ENCODE measurements around the gene SPATA46. TPM values are rescaled to one million over a fixed set of nuclear protein-coding genes. Genes with fewer than 3 reads are reported as not detected.
"Not testable (repeated sequence)": the region's sequence is repeated elsewhere in the genome, so short reads cannot be mapped to it uniquely, and the experiment has no call there.

Gene SPATA46
- total and polyA plus RNA-seq, 4 donors, result not detected

- TF ChIP-seq CTCF (IDR thresholded peaks at IDR 0.05; ENCODE audit: control extremely low read depth, extremely low read depth), result no peak
- Histone ChIP-seq H3K9me3 (ENCODE audit: control insufficient read depth in 4 of 4, insufficient read depth in 3 of 4, low read length in 3 of 4) (no peaks in the 10 kb centered on the region), H3K9ac (ENCODE audit: insufficient read depth in 1 of 2, low read length in 2 of 2) (no peak overlapping the region), H3K4me3 (no peak overlapping the region), H3K27ac (ENCODE audit: low read depth in 1 of 2, low read length in 1 of 2) (no peak overlapping the region), H3K4me1 (ENCODE audit: control insufficient read depth in 5 of 5, insufficient read depth in 5 of 5, low read length in 5 of 5) (peaks cover 0 to 11% (median 7%) of the 10 kb centered on the region in 5 donors), H3K27me3 (ENCODE audit: control insufficient read depth in 3 of 3, insufficient read depth in 3 of 3, low read length in 2 of 3) (no peaks in the 10 kb centered on the region), H3K36me3 (ENCODE audit: control insufficient read depth in 4 of 4, insufficient read depth in 4 of 4, low read length in 4 of 4) (peaks cover 0 to 3% (median 1%) of the 10 kb centered on the region in 4 donors)
- no peak for ATAC-seq (ENCODE audit: insufficient read depth, low FRiP score)
- no peak for DNase-seq
- 60 to 65% methylated on average over 5 of the region's 5 CpGs for WGBS, 2 donors
Measured at GRCh38 chr1:162353702-162354101, 23.0 kb downstream of the SPATA46 start.

- H3K9ac ChIP-seq (ENCODE audit: insufficient read depth in 1 of 2, low read length in 2 of 2), result no peak overlapping the region
- 69 to 78% methylated on average over 9 of the region's 9 CpGs for WGBS, 2 donors
- H3K9me3 ChIP-seq (ENCODE audit: control insufficient read depth in 4 of 4, insufficient read depth in 3 of 4, low read length in 3 of 4), result no peaks in the 10 kb centered on the region
- H3K4me3 ChIP-seq, result no peak overlapping the region
- H3K4me1 ChIP-seq (ENCODE audit: control insufficient read depth in 5 of 5, insufficient read depth in 5 of 5, low read length in 5 of 5), result peaks cover 0 to 11% (median 7%) of the 10 kb centered on the region in 5 donors
- H3K27ac ChIP-seq (ENCODE audit: low read depth in 1 of 2, low read length in 1 of 2), result no peak overlapping the region
- no peak for DNase-seq
- H3K36me3 ChIP-seq (ENCODE audit: control insufficient read depth in 4 of 4, insufficient read depth in 4 of 4, low read length in 4 of 4), result peaks cover 0 to 3% (median 1%) of the 10 kb centered on the region in 4 donors
- H3K27me3 ChIP-seq (ENCODE audit: control insufficient read depth in 3 of 3, insufficient read depth in 3 of 3, low read length in 2 of 3), result no peaks in the 10 kb centered on the region
- TF ChIP-seq CTCF (IDR thresholded peaks at IDR 0.05; ENCODE audit: control extremely low read depth, extremely low read depth), result no peak
- ATAC-seq (ENCODE audit: insufficient read depth, low FRiP score), result no peak
Measured at GRCh38 chr1:162353078-162353477, 23.6 kb downstream of the SPATA46 start.

- DNase-seq; H3K9me3 ChIP-seq (ENCODE audit: control insufficient read depth in 4 of 4, insufficient read depth in 3 of 4, low read length in 3 of 4); H3K9ac ChIP-seq (ENCODE audit: insufficient read depth in 1 of 2, low read length in 2 of 2); ATAC-seq (ENCODE audit: insufficient read depth, low FRiP score); H3K27ac ChIP-seq (ENCODE audit: low read depth in 1 of 2, low read length in 1 of 2); H3K36me3 ChIP-seq (ENCODE audit: control insufficient read depth in 4 of 4, insufficient read depth in 4 of 4, low read length in 4 of 4); H3K27me3 ChIP-seq (ENCODE audit: control insufficient read depth in 3 of 3, insufficient read depth in 3 of 3, low read length in 2 of 3); H3K4me3 ChIP-seq: not testable (repeated sequence)
- H3K4me1 ChIP-seq (ENCODE audit: control insufficient read depth in 5 of 5, insufficient read depth in 5 of 5, low read length in 5 of 5), result peaks cover 0 to 11% (median 7%) of the 10 kb centered on the region in 5 donors
- 50 to 70% methylated on average over 3 of the region's 4 CpGs for WGBS, 2 donors
Measured at GRCh38 chr1:162351874-162352273, 24.8 kb downstream of the SPATA46 start.

- peaks cover 0 to 11% (median 7%) of the 10 kb centered on the region in 5 donors for H3K4me1 ChIP-seq (ENCODE audit: control insufficient read depth in 5 of 5, insufficient read depth in 5 of 5, low read length in 5 of 5)
- WGBS, 2 donors, result 84 to 90% methylated on average over 6 of the region's 6 CpGs
- H3K36me3 ChIP-seq (ENCODE audit: control insufficient read depth in 4 of 4, insufficient read depth in 4 of 4, low read length in 4 of 4), result no peaks in the 10 kb centered on the region
- DNase-seq (no peak), ATAC-seq (ENCODE audit: insufficient read depth, low FRiP score) (no peak)
- no peak overlapping the region for H3K27ac ChIP-seq (ENCODE audit: low read depth in 1 of 2, low read length in 1 of 2)
- H3K9me3 ChIP-seq (ENCODE audit: control insufficient read depth in 4 of 4, insufficient read depth in 3 of 4, low read length in 3 of 4), result no peaks in the 10 kb centered on the region
- no peaks in the 10 kb centered on the region for H3K27me3 ChIP-seq (ENCODE audit: control insufficient read depth in 3 of 3, insufficient read depth in 3 of 3, low read length in 2 of 3)
- no peak overlapping the region for H3K4me3 ChIP-seq
- no peak overlapping the region for H3K9ac ChIP-seq (ENCODE audit: insufficient read depth in 1 of 2, low read length in 2 of 2)
- no peak for TF ChIP-seq CTCF (IDR thresholded peaks at IDR 0.05; ENCODE audit: control extremely low read depth, extremely low read depth)
Measured at GRCh38 chr1:162351246-162351842, 25.3 kb downstream of the SPATA46 start.

Measured in lung (tissue), 12 donors.